ENCODE results near the gene NCR2.

The NCR2 gene

DNA sequence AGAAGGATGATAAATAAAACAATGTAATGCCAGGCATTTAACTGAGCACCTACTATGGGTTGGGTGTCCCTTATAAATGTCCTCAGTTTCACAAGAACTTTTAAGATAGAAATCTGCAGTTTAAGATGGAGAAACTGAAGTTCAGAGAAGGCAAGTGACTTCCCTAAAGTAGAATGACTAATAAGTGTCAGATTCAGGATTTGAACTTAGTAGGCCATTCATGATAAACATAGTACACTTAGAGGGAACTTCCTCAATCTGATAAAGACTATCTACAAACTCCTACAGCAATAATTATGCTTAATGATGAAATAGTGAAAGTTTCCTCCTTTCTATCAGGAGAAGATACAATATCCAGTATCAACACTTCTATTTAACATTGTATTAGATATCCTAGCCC, 43.9 kb downstream of the NCR2 start:
- FAIRE-seq (no peak), DNase-seq (ENCODE audit: extremely low spot score, insufficient read length, low read depth) (no peak)

DNA sequence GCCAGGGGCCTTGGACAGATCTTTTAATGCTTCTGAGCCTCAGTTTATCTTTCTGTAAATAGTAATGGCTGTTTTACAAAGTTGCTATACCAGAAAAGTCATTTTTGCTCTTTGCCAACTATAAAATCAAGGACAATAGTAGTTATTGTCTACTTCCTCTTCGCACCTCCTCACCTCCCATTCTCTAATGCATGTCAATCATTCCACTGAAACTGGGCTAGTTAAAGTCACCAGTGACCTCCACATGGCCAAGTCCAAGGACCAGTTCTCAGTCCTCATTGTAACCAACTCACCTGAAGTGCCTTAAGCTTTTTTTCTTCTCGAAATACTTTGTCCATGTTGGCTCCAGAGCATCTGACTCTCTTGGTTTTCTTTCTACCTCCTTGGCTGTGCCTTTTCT, 51.2 kb downstream of the NCR2 start:
- FAIRE-seq: no peak
- DNase-seq (ENCODE audit: extremely low spot score, insufficient read length, low read depth): no peak

DNA sequence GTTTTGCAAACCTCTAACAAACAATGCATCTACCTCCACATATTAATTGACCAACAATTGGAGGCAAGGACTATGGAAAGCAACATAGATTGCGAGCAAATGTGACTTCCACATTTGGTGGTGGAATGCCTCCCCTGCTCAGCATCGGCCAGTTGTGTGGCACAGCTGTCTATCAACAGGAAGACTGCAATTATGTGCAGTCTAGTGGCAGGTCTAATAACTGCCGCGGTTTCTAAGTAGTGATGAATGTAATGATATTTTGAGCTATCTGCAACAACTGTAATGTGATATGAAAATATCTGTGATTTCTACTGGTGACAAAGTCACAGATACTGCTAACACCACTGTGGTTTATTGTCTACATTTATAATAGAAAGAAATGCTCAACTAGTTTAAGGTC, 56.8 kb downstream of the NCR2 start:
- DNase-seq (ENCODE audit: extremely low spot score, insufficient read length, low read depth): no peak
- FAIRE-seq: no peak

DNA sequence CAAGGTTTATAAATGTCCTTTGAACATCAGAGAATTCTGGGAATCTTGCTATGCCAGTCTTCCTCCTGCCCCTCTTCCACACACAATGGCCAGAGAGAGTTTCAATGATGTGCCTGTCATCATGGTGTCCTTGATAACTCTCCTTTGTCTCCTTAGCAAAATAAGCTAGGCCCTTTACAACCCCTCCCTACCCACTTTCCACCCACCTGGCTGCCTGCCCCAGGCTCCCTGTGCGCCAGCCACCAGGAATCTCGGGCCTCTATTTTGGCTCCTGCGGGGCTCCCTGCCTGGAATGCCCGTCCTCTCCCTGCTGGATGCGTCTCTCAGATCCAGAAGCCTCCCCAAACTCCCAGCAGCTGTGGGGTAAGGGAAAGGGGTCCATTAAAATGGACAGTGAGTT, 60.9 kb downstream of the NCR2 start:
- FAIRE-seq: no peak

DNA sequence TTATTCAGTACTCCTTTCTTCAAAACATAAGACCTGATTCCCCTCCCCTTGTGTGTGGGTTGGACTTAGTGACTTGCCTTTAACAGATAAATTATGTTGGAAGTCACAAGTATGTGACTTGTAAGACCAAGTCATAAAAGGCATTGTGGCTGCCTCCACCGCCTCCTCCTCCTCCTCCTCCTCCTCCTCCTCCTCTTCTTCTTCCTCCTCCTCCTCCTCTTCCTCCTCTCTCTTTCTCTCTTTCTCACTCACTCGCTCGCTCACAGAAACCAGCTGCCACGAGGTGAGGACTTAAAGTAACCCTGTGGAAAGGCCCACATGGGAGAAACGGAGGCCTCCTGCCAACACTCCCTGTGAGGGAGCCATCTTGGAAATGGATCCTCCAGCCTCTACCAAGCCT, 64.0 kb downstream of the NCR2 start:
- DNase-seq (ENCODE audit: extremely low spot score, insufficient read length, low read depth) (no peak), FAIRE-seq (no peak)

More for the DNA sequence above, 60.9 kb downstream of the NCR2 start:
- no peak for DNase-seq (ENCODE audit: extremely low spot score, insufficient read length, low read depth)

Measured in GM18507 (cell line).